Measurements from ENCODE around the gene PPP1R3F.

PPP1R3F gene

GRCh38 chrX:49270249-49270921, 792 bp downstream of the PPP1R3F start:
- Histone ChIP-seq H3K9me3 (ENCODE audit: insufficient read depth, low read length) (no peaks in the 10 kb centered on the region), H3K36me3 (replicated peaks; ENCODE audit: low read depth, low read length) (peaks cover 8% of the 10 kb centered on the region), H2AFZ (ENCODE audit: low read depth, low read length) (no peak overlapping the region), H3K4me1 (ENCODE audit: low read length) (peaks cover 15% of the 10 kb centered on the region), H3K79me2 (ENCODE audit: low read length) (peaks cover 31% of the 10 kb centered on the region), H3K9ac (ENCODE audit: low read length) (peak overlapping the region; percentile 97), H3K27me3 (ENCODE audit: low read depth, low read length) (no peaks in the 10 kb centered on the region), H3K4me2 (ENCODE audit: low read length) (peak overlapping the region; percentile 85), H3K4me3 (ENCODE audit: low read length) (peak overlapping the region; percentile 99), H3K27ac (ENCODE audit: low read length) (peak overlapping the region; percentile 79), H4K20me1 (ENCODE audit: insufficient read depth, low read length) (no peaks in the 10 kb centered on the region)
- TF ChIP-seq EZH2phosphoT487 (IDR thresholded peaks at IDR 0.05; ENCODE audit: low read depth) (no peak), CTCF (IDR thresholded peaks at IDR 0.05; ENCODE audit: low read depth, low read length) (no peak)

GRCh38 chrX:49271341-49271740, 1.7 kb downstream of the PPP1R3F start:
- H3K79me2 ChIP-seq (ENCODE audit: low read length): peaks cover 31% of the 10 kb centered on the region
- H2AFZ ChIP-seq (ENCODE audit: low read depth, low read length): no peak overlapping the region
- H3K4me3 ChIP-seq (ENCODE audit: low read length): peak overlapping the region; percentile 99; the same call in 1 of the 2 replicates
- no peak overlapping the region for H3K27ac ChIP-seq (ENCODE audit: low read length)
- TF ChIP-seq CTCF (IDR thresholded peaks at IDR 0.05; ENCODE audit: low read depth, low read length) (no peak), EZH2phosphoT487 (IDR thresholded peaks at IDR 0.05; ENCODE audit: low read depth) (no peak)
- no peaks in the 10 kb centered on the region for H3K27me3 ChIP-seq (ENCODE audit: low read depth, low read length)
- H3K9me3 ChIP-seq (ENCODE audit: insufficient read depth, low read length): no peaks in the 10 kb centered on the region
- peak overlapping the region; percentile 85 for H3K4me2 ChIP-seq (ENCODE audit: low read length)
- H3K4me1 ChIP-seq (ENCODE audit: low read length): peaks cover 15% of the 10 kb centered on the region
- no peaks in the 10 kb centered on the region for H4K20me1 ChIP-seq (ENCODE audit: insufficient read depth, low read length)
- H3K36me3 ChIP-seq (replicated peaks; ENCODE audit: low read depth, low read length): peaks cover 8% of the 10 kb centered on the region
- H3K9ac ChIP-seq (ENCODE audit: low read length): no peak overlapping the region

GRCh38 chrX:49272421-49272820, 2.8 kb downstream of the PPP1R3F start:
- Histone ChIP-seq H3K4me1 (ENCODE audit: low read length) (peaks cover 15% of the 10 kb centered on the region), H3K79me2 (ENCODE audit: low read length) (peaks cover 31% of the 10 kb centered on the region), H3K27ac (ENCODE audit: low read length) (no peak overlapping the region), H3K36me3 (replicated peaks; ENCODE audit: low read depth, low read length) (peaks cover 8% of the 10 kb centered on the region), H3K4me2 (ENCODE audit: low read length) (no peak overlapping the region), H4K20me1 (ENCODE audit: insufficient read depth, low read length) (no peaks in the 10 kb centered on the region), H3K4me3 (ENCODE audit: low read length) (no peak overlapping the region), H3K27me3 (ENCODE audit: low read depth, low read length) (no peaks in the 10 kb centered on the region), H3K9me3 (ENCODE audit: insufficient read depth, low read length) (no peaks in the 10 kb centered on the region), H3K9ac (ENCODE audit: low read length) (no peak overlapping the region), H2AFZ (ENCODE audit: low read depth, low read length) (no peak overlapping the region)
- TF ChIP-seq CTCF (IDR thresholded peaks at IDR 0.05; ENCODE audit: low read depth, low read length) (no peak), EZH2phosphoT487 (IDR thresholded peaks at IDR 0.05; ENCODE audit: low read depth) (no peak)

GRCh38 chrX:49273181-49273727, 3.7 kb downstream of the PPP1R3F start:
- Histone ChIP-seq H3K27ac (ENCODE audit: low read length) (no peak overlapping the region), H3K36me3 (replicated peaks; ENCODE audit: low read depth, low read length) (peaks cover 8% of the 10 kb centered on the region), H3K79me2 (ENCODE audit: low read length) (peaks cover 31% of the 10 kb centered on the region), H2AFZ (ENCODE audit: low read depth, low read length) (no peak overlapping the region), H3K4me2 (ENCODE audit: low read length) (no peak overlapping the region), H3K27me3 (ENCODE audit: low read depth, low read length) (no peaks in the 10 kb centered on the region), H3K4me1 (ENCODE audit: low read length) (peaks cover 11% of the 10 kb centered on the region), H3K4me3 (ENCODE audit: low read length) (no peak overlapping the region), H4K20me1 (ENCODE audit: insufficient read depth, low read length) (no peaks in the 10 kb centered on the region), H3K9me3 (ENCODE audit: insufficient read depth, low read length) (no peaks in the 10 kb centered on the region), H3K9ac (ENCODE audit: low read length) (no peak overlapping the region)
- TF ChIP-seq EZH2phosphoT487 (IDR thresholded peaks at IDR 0.05; ENCODE audit: low read depth): no peak
- TF ChIP-seq CTCF (IDR thresholded peaks at IDR 0.05; ENCODE audit: low read depth, low read length): no peak
